Measurements from ENCODE around the gene SIRPA.
"Not testable (repeated sequence)": the region's sequence is repeated elsewhere in the genome, so short reads cannot be mapped to it uniquely, and the experiment has no call there.

GRCh38 chr20:1915233-1915632 lies 20.0 kb downstream of the SIRPA start:
- not testable (repeated sequence) for TF ChIP-seq CTCF, POLR2AphosphoS5, POLR2A (IDR thresholded peaks at IDR 0.05)

Measured in transverse colon (tissue), 4 donors.